ENCODE data around the gene AFF3.
"Not testable (repeated sequence)": the region's sequence is repeated elsewhere in the genome, so short reads cannot be mapped to it uniquely, and the experiment has no call there.

The AFF3 gene

GRCh38 chr2:100148883-100149282 lies 6.5 kb upstream of the AFF3 start:
- no peak for DNase-seq

GRCh38 chr2:100146657-100146960 lies 4.2 kb upstream of the AFF3 start:
- no peak for DNase-seq

GRCh38 chr2:100145893-100146656 lies 3.7 kb upstream of the AFF3 start:
- no peak for DNase-seq

- DNase-seq: no peak
Measured at GRCh38 chr2:100143286-100143685, 896 bp upstream of the AFF3 start.

GRCh38 chr2:100141906-100142305 lies 484 bp downstream of the AFF3 start:
- DNase-seq: no peak

GRCh38 chr2:100140582-100140981 lies 1.8 kb downstream of the AFF3 start:
- no peak for DNase-seq

GRCh38 chr2:100137866-100138570 lies 4.4 kb downstream of the AFF3 start:
- DNase-seq: peak; percentile 71

- DNase-seq: peak; percentile 47
Measured at GRCh38 chr2:100137318-100137717, 5.1 kb downstream of the AFF3 start.

GRCh38 chr2:100136310-100136709 lies 6.1 kb downstream of the AFF3 start:
- DNase-seq: no peak

- no peak for DNase-seq
Measured at GRCh38 chr2:100135415-100135814, 7.0 kb downstream of the AFF3 start.

GRCh38 chr2:100130595-100131391 lies 11.6 kb downstream of the AFF3 start:
- DNase-seq: no peak

GRCh38 chr2:100126897-100127401 lies 15.4 kb downstream of the AFF3 start:
- no peak for DNase-seq

GRCh38 chr2:100126201-100126600 lies 16.2 kb downstream of the AFF3 start:
- no peak for DNase-seq

- DNase-seq: peak; percentile 8
Measured at GRCh38 chr2:100125626-100126025, 16.8 kb downstream of the AFF3 start.

- no peak for DNase-seq
Measured at GRCh38 chr2:100124761-100125160, 17.6 kb downstream of the AFF3 start.

GRCh38 chr2:100121124-100121718 lies 21.2 kb downstream of the AFF3 start:
- DNase-seq: no peak

GRCh38 chr2:100119235-100119634 lies 23.2 kb downstream of the AFF3 start:
- peak; percentile 72 for DNase-seq

GRCh38 chr2:100113990-100114433 lies 28.4 kb downstream of the AFF3 start:
- DNase-seq: no peak

- DNase-seq: no peak
Measured at GRCh38 chr2:100110614-100111000, 31.8 kb downstream of the AFF3 start.

- DNase-seq: no peak
Measured at GRCh38 chr2:100109986-100110613, 32.3 kb downstream of the AFF3 start.

- DNase-seq: not testable (repeated sequence)
Measured at GRCh38 chr2:100108648-100109020, 33.8 kb downstream of the AFF3 start.

GRCh38 chr2:100107906-100108647 lies 34.3 kb downstream of the AFF3 start:
- DNase-seq: peak; percentile 28

Data from NCI-H69 (cell line).